NK-92 treated with Interleukin-12 subunit alpha and Interleukin-12 subunit beta, amount 100 ng/mL, for 24 hours (cell line): ENCODE data around the gene SDK2.
A peak's percentile ranks its signal among the peaks of the same experiment; 100 is the strongest.
"Not testable (repeated sequence)": the region's sequence is repeated elsewhere in the genome, so short reads cannot be mapped to it uniquely, and the experiment has no call there.

Source experiments
- DNase-seq: peaks from one replicate; lab custom pipeline; 2025; lab: John Stamatoyannopoulos, UW

The SDK2 gene

DNA sequence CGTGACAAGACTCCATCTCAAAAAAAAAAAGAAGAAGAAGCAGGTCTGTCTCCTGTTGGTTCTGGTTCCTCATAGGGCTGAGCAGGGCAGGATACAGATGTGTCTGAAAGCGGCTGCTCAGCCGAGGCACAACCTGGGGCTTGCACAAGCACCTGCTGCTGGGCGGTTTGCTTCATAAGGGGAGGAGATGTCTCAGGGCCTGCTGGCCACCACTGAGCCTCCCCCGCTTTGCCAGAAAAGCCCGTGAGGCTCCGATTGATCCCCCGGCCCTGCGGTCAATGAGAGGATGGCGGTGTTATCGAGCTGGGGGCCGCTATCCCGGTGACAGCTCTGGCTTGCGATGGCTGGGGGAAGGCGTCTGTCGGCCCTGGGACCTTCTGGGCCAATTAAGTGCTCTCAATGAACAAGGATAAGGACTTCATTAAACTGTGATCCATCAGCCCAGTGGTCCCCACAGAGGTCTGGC lies 162.0 kb downstream of the SDK2 start:
- DNase-seq, result no peak

DNA sequence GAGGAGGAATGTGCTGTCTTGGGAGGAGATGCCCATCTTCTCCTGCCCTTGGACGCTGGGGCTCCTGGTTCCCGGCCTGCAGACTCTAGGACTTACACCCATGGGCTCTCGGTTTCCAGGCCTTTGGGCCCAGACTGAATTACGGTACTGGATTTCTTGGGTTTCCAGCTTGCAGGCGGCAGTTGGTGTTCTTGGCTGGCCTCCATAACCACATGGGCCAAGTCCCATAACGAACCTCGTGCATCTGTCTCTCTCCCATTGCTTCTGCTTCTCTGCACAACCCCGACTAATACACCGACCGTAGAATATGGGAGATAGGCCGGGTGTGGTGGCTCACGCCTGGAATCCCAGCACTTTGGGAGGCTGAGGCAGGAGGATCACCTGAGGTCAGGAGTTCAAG lies 162.6 kb downstream of the SDK2 start:
- no peak for DNase-seq

- DNase-seq, result no peak
Measured at GRCh38 chr17:73480740-73481139, 163.5 kb downstream of the SDK2 start.

DNA sequence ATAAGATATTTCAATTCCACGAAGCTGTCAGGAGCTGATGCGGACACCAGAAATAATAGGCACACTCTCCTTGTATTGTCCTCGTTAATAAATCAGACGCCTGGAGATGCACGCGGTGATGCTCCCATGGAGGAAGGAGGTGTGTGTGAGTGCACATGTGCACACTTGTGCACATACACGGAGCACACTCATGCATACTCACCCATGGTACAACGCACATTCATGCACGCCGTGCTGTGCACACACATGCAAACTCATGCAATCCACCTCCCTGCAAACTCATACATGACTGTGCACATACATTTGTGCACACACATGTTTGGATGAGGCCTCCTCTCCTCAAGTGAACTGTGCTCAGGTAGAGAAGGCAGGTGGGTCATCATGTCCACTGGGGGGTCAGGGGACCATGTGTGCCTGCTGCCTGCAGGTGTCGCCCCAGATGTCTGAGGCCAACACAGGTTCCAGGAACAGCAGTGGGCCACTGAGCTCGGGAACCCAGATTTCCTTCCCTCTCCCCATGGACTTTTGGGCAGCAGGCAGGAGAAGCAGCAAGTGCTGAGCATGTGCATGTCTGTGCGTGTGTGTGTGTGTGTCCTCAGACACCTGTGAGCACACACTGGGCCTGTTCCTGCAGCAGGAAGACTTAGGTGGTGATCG lies 165.3 kb downstream of the SDK2 start:
- DNase-seq, result no peak

GRCh38 chr17:73478334-73478733 lies 165.9 kb downstream of the SDK2 start:
- no peak for DNase-seq

DNA sequence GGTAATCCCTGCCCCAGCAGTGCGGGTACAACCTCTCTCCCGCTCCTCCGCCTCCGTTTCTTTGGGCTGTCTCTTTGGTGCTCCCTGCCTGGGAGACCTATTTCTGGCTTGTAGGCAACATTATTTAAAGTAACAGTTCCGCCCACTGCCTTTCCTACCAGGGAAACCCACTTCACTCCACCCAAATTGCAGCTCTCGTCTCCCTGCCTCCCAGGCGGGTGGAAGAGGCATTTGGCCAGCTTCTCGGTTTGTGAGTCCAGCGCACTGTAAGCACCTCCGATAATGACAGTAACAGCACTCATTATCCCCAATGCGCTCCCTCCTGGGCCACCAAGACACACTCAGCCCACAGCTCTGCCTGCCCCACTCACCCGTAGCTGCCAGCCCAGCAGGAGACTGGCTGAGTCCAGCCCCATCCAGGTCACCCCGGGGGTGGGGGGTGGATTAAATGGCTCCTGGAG lies 167.3 kb downstream of the SDK2 start:
- no peak for DNase-seq

- DNase-seq, result peak; percentile 58
Measured at GRCh38 chr17:73474370-73474988, 169.8 kb downstream of the SDK2 start.

DNA sequence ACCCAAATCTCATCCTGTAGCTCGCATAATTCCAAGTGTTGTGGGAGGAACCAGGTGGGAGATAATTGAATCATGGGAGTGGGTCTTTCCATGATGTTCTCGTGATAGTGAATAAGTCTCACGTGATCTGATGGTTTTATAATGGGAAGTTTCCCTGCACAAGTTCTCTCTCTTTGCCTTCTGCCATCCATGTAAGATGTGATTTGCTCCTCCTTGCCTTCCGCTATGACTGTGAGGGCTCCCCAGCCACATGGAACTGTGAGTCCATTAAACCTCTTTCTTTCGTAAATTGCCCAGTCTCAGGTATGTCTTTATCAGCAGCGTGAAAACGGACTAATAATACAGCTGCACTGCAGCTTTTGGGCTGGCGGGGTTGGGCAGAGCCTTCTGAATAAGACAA lies 171.5 kb downstream of the SDK2 start:
- DNase-seq, result not testable (repeated sequence)

DNA sequence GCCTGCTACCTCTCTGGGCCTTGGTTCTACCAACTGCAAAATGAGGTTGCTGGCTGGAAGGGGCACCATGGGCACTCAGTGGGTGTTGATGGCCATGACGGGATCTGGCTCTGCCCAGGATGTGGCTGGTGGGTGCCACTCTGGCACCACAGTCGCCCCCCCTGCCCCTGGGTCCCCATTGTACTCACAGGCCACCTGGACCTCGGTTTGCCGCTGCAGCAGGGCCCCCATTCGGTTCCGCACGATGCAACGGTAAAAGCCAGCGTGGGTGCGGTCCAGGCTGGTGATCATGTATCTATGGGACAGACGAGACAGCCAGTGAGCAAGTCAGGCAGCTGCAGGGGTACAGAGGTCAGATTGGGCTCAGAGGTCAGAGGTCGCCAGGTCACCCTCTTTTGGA lies 172.3 kb downstream of the SDK2 start:
- no peak for DNase-seq

DNA sequence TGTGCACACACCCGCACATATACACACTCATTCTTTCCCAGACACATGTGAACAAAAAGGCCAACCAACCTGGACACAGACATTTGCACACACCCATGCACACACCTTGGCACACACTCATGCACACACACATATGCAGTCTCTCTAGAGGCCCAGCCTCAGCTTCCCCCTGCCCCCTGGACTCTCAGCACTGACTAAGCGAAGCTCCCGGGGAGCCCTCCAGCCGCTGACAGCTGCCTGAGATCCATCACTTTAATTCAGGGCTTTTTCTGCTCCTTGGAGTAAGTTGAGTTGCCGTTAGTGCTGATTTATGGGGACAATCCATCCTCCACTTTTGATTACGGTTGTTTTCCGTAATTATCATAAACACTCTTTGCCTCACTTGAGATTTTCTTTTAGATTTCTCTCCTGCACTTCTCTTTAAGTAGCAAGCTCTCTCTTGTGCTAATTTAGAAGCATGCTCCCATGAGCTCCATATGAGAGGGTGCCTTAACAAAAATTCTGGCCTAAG lies 173.9 kb downstream of the SDK2 start:
- DNase-seq, result no peak

GRCh38 chr17:73469311-73469710 lies 174.9 kb downstream of the SDK2 start:
- peak; percentile 9 for DNase-seq

DNA sequence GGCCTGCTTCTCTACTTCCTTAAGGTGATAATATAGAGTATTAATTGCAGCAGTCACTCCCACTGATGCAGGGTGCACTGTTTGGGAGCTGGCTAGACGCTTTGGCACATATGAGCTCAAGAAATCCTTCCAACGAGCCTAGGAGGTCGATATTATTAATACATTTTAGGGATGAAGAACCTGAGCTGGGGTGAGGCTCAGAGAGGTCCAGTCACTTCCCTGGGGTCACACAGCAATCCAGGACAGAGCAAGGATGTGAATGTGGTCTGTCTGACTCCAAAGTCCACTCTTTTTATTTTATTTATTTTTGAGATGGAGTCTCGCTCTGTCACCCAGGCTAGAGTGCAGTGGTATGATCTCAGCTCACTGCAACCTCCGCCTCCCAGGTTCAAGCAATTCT lies 176.0 kb downstream of the SDK2 start:
- no peak for DNase-seq

- DNase-seq, result no peak
Measured at GRCh38 chr17:73467651-73468050, 176.6 kb downstream of the SDK2 start.

- DNase-seq, result no peak
Measured at GRCh38 chr17:73466704-73467433, 177.4 kb downstream of the SDK2 start.

DNA sequence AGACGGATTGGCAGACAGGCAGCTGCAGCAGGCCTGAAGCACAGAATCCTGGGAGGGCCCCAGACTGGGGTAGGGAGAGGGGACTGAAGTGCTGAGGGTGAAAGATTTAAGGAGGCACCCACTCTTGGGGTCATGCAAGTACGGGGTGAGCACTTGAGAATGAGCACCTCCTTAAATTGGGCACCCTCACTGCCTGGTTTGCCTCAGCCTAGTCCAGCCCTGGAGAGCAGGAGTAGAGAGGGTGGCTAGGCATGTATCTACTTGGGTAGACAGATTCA lies 178.4 kb downstream of the SDK2 start:
- DNase-seq, result no peak

DNA sequence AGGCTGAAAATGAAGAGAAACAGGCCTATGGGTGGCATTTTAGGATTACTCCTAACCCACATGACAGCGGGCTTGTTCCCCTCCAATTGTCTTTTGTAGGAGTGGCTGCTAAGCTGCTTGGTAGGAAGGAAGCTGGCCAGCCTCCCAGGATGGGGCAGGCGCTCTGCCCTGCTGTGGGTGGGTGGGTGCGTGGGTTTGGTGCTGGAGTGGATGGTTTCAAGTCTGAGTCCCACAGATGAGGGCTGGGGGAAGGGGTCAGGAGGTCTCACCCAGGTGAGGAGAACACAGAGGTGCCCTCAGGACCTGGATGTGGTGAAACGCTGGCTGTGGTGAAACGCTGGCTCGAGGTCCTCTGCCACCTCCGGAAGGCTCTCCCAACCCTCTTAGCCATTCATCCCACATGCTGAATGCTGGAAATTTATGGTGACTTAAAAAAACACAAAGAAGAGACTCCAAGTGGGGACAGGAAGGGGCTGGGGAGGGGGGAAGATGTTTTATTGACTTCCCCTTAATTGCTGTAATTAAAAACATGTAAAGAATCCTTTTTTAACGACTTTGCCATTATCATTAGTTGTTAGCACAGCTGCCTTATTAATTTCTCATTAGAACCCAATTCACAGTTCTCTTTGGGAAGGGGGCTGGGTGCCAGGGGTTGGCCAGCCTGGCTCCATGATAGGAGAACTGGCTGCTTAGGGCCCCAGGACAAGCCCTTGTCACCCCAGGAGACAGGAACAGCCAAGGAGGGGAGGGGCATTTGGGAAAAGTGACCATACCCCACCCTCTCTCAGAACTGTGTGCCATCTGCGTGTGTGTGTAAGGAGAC lies 178.9 kb downstream of the SDK2 start:
- DNase-seq, result no peak

DNA sequence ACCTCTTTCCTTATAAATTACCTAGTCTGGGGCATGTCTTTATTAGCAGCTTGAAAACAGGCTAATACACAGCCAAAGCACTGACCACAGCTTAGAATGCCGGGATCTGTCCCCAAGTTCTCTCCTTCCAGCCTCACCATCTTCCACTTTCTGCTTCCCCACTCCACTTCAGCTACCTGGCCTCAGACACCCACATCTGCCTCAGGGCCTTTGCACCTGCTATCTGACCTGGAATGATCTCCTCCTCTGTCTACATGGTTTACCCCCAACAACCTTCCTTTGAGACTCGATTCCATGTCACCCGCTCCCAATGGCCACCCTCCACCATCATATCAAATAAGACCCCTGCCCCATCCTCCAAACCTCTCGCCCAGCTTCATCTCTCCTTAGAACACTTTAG lies 179.8 kb downstream of the SDK2 start:
- DNase-seq, result no peak

GRCh38 chr17:73463821-73464220 lies 180.4 kb downstream of the SDK2 start:
- DNase-seq, result no peak

- no peak for DNase-seq
Measured at GRCh38 chr17:73462823-73463222, 181.4 kb downstream of the SDK2 start.

DNA sequence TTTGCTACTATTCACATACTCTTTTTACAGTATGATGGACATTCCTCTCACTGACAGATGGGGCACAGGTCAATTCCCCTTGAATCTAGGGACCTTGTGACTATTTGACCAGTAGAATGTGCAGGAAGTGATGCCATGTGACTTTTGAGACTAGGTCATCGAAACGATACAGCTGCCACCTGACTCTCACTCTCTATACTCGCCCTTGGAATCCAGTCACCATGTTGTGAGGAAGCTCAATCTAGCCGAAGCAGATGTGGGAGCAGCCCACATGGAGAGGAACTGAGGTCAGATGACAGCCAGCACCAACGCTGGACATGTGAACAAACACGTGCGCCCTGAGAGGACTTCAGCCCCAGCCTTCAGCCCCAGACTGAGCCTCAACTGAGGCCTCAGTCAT lies 184.3 kb downstream of the SDK2 start:
- DNase-seq, result no peak

DNA sequence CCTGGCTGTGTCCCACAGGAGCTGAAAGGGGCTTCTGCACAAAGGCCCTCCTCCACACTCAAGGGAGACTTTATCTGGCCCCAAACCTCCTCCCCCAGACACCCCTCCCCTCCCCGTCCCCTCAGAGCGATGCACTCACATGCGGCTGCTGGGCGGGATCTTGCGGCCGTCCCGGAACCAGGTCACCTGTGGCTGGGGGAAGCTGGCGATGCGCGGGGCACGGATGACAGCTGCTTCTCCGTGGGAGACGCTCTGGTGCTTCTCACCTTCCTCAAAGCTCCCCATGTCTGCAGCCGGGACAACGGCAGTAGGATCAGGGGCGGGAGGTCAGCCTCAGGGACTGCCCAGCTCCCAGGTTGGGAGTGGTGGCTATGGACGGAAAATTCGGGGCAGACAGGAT lies 188.5 kb downstream of the SDK2 start:
- DNase-seq, result no peak

DNA sequence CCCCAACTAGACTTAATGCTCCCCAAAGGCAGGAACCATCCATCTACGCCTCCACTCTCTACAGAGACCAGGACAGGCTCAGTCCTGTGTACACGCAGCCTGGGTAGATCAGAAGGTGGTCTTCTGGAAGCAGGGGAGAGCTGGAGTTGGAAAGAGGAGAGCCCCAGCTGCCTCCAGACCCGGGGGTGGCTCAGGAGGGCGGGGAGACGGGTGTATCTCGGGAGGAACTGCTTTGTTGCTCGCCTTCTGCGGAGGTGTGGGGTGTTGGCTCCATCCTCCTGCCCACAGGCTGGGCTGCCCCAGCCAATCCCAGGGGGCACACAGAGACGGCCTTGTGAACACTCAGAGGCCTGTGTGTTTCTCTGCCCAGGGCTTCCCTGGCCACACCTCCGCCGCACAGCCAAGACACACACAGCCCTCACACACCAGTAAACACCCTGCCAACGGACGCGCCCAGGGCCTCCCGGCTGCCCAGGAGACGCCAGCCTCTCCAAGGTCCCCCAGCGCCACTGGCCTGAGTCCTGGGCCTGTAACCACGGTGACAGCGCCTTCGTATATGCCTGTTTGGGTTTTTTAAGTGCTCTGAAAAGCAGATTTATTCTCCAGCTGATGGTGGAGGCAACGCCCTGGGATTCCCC lies 189.1 kb downstream of the SDK2 start:
- DNase-seq, result no peak
